Astrocyte (in vitro differentiated cells and primary cell): ENCODE results near the gene FLOT2. TPM values are rescaled to one million over a fixed set of nuclear protein-coding genes. Genes with fewer than 3 reads are reported as not detected.

Experiments
- DNase-seq: peaks from one replicate; pipeline ENCODE4 v3.0.0-alpha.2; 2010; ENCODE audit warnings: low read depth
- FAIRE-seq: peaks from 2 replicates; lab custom pipeline; 2011; peaks lifted over from hg19 to GRCh38; lab: Jason Lieb, UNC
- H2AFZ ChIP-seq: 2 replicates; pipeline ENCODE4 v1.6.0; 2012; ENCODE audit warnings: low read depth, low read length, inconsistent platforms
- H3K27ac ChIP-seq: 2 replicates; pipeline ENCODE4 v1.5.1; 2011; ENCODE audit warnings: low read depth, low read length, inconsistent platforms
- H3K27me3 ChIP-seq: 2 replicates; pipeline ENCODE4 v1.6.0; 2011; ENCODE audit warnings: low read length, inconsistent platforms; ENCODE audit not compliant: insufficient read depth
- H3K36me3 ChIP-seq: 2 replicates; pipeline ENCODE4 v1.5.1; 2011; ENCODE audit warnings: low read length, inconsistent platforms; ENCODE audit not compliant: insufficient read depth
- H3K4me1 ChIP-seq: 2 replicates; pipeline ENCODE4 v1.5.1; 2011; ENCODE audit warnings: low read length, inconsistent platforms; ENCODE audit not compliant: insufficient read depth
- H3K4me2 ChIP-seq: 2 replicates; pipeline ENCODE4 v1.6.0; 2012; ENCODE audit warnings: low read length, inconsistent platforms
- H3K4me3 ChIP-seq: 2 replicates; pipeline ENCODE4 v1.5.1; 2011; ENCODE audit warnings: low read depth, mild to moderate bottlenecking, low read length, inconsistent platforms; ENCODE audit not compliant: insufficient read depth
- H3K79me2 ChIP-seq: 2 replicates; pipeline ENCODE4 v1.6.0; 2012; ENCODE audit warnings: mild to moderate bottlenecking, low read length, inconsistent platforms; ENCODE audit not compliant: insufficient read depth
- H3K9ac ChIP-seq: 2 replicates; pipeline ENCODE4 v1.6.0; 2012; ENCODE audit warnings: mild to moderate bottlenecking, low read length, inconsistent platforms
- H3K9me3 ChIP-seq: 2 replicates; pipeline ENCODE4 v1.5.1; 2012; ENCODE audit warnings: low read depth, mild to moderate bottlenecking, low read length, inconsistent platforms; ENCODE audit not compliant: insufficient read depth
- H4K20me1 ChIP-seq: 2 replicates; pipeline ENCODE4 v1.6.0; 2012; ENCODE audit warnings: low read length, inconsistent platforms; ENCODE audit not compliant: insufficient read depth
- H3K27ac Mint-ChIP-seq: one replicate; pipeline ENCODE4 v1.8.0; 2021; ENCODE audit warnings: mild to moderate bottlenecking, mixed read lengths; ENCODE audit not compliant: unreplicated experiment
- H3K27me3 Mint-ChIP-seq: one replicate; pipeline ENCODE4 v1.8.0; 2021; ENCODE audit warnings: low read depth, mixed read lengths; ENCODE audit not compliant: unreplicated experiment
- H3K36me3 Mint-ChIP-seq: one replicate; pipeline ENCODE4 v1.8.0; 2021; ENCODE audit warnings: low read depth, mixed read lengths; ENCODE audit not compliant: unreplicated experiment
- H3K4me1 Mint-ChIP-seq: one replicate; pipeline ENCODE4 v1.8.0; 2021; ENCODE audit warnings: low read depth, mixed read lengths; ENCODE audit not compliant: unreplicated experiment
- H3K4me3 Mint-ChIP-seq: one replicate; pipeline ENCODE4 v1.8.0; 2021; ENCODE audit warnings: mild to moderate bottlenecking, moderate library complexity, mixed read lengths; ENCODE audit not compliant: unreplicated experiment
- H3K9me3 Mint-ChIP-seq: one replicate; pipeline ENCODE4 v1.8.0; 2021; ENCODE audit warnings: mild to moderate bottlenecking, mixed read lengths; ENCODE audit not compliant: unreplicated experiment
- EZH2 ChIP-seq: IDR thresholded peaks from 2 replicates; pipeline ENCODE4 v1.6.1; 2012; ENCODE audit warnings: mild to moderate bottlenecking, low read length, inconsistent platforms; ENCODE audit not compliant: insufficient read depth
- total RNA-seq: library from RNA; stranded (reverse); gene quantifications from 2 replicates; pipeline ENCODE4 v1.2.1, GENCODE V29; 2021
- TF ChIP-seq, protein P1 (sequence below): IDR thresholded peaks from 2 replicates; pipeline ENCODE4 v1.5.1; 2011; ENCODE audit warnings: low read depth, mild to moderate bottlenecking, inconsistent platforms, low read length, moderate library complexity; ENCODE audit not compliant: insufficient read depth

FLOT2 gene
- total RNA-seq, 1 donor from 2014 or later, result 84.4 TPM

GRCh38 chr17:28860363-28860808 lies 37.1 kb downstream of the FLOT2 start:
- peaks cover 4% of the 10 kb centered on the region for H3K4me1 ChIP-seq
- no peak overlapping the region for H3K4me3 Mint-ChIP-seq
- FAIRE-seq, result no peak

DNA sequence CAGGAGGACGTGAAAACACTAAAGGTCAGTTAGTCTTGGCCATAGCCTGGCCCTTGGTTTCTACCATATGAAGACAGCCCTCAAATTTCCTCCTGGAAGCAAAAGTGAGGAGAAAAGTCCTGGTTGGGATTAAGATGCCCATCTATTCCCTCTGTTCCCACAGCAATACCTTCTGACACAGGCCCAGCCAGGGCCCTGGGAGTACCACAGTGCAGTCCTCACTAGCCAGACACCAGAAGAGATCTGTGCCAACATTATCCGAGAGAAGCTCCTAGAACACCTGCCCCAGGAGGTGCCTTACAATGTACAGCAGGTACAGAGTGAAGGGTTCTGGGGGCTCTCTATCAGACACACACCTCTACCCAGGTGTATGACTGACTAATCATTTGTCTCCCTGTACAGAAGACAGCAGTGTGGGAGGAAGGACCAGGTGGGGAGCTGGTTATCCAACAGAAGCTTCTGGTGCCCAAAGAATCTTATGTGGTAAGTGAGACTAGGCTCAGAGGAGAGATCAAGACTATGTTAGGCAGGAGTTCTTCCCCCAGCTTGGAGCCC lies 38.7 kb downstream of the FLOT2 start:
- H3K4me1 ChIP-seq, result peaks cover 5% of the 10 kb centered on the region
- H3K4me3 Mint-ChIP-seq, result no peak overlapping the region
- FAIRE-seq (no peak), DNase-seq (no peak)
- no peaks in the 10 kb centered on the region for H4K20me1 ChIP-seq
- no peaks in the 10 kb centered on the region for H3K27me3 Mint-ChIP-seq
- no peaks in the 10 kb centered on the region for H3K9me3 ChIP-seq
- peaks cover 14% of the 10 kb centered on the region for H3K36me3 ChIP-seq
- H3K79me2 ChIP-seq, result peaks cover 17% of the 10 kb centered on the region
- no peak overlapping the region for H3K27ac Mint-ChIP-seq
- H3K4me2 ChIP-seq, result no peak overlapping the region
- TF ChIP-seq, protein P1, sequence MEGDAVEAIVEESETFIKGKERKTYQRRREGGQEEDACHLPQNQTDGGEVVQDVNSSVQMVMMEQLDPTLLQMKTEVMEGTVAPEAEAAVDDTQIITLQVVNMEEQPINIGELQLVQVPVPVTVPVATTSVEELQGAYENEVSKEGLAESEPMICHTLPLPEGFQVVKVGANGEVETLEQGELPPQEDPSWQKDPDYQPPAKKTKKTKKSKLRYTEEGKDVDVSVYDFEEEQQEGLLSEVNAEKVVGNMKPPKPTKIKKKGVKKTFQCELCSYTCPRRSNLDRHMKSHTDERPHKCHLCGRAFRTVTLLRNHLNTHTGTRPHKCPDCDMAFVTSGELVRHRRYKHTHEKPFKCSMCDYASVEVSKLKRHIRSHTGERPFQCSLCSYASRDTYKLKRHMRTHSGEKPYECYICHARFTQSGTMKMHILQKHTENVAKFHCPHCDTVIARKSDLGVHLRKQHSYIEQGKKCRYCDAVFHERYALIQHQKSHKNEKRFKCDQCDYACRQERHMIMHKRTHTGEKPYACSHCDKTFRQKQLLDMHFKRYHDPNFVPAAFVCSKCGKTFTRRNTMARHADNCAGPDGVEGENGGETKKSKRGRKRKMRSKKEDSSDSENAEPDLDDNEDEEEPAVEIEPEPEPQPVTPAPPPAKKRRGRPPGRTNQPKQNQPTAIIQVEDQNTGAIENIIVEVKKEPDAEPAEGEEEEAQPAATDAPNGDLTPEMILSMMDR, result no peak
- TF ChIP-seq EZH2, result no peak
- no peaks in the 10 kb centered on the region for H3K4me1 Mint-ChIP-seq
- H3K27me3 ChIP-seq, result no peaks in the 10 kb centered on the region
- no peak overlapping the region for H2AFZ ChIP-seq
- H3K4me3 ChIP-seq, result no peak overlapping the region
- H3K36me3 Mint-ChIP-seq, result peaks cover 25% of the 10 kb centered on the region
- no peaks in the 10 kb centered on the region for H3K9me3 Mint-ChIP-seq
- H3K27ac ChIP-seq, result no peak overlapping the region
- no peak overlapping the region for H3K9ac ChIP-seq

More at GRCh38 chr17:28860363-28860808, 37.1 kb downstream of the FLOT2 start:
- H3K9me3 ChIP-seq, result no peaks in the 10 kb centered on the region
- H3K36me3 ChIP-seq, result peaks cover 14% of the 10 kb centered on the region
- H4K20me1 ChIP-seq, result no peaks in the 10 kb centered on the region
- H3K9me3 Mint-ChIP-seq, result no peaks in the 10 kb centered on the region
- peaks cover 28% of the 10 kb centered on the region for H3K36me3 Mint-ChIP-seq
- DNase-seq, result no peak
- H3K27me3 ChIP-seq, result no peaks in the 10 kb centered on the region
- H3K4me3 ChIP-seq, result no peak overlapping the region
- H3K4me2 ChIP-seq, result no peak overlapping the region
- peaks cover 11% of the 10 kb centered on the region for H3K79me2 ChIP-seq
- H3K9ac ChIP-seq, result no peak overlapping the region
- TF ChIP-seq, protein P1, result no peak
- no peak for TF ChIP-seq EZH2
- no peak overlapping the region for H3K27ac ChIP-seq
- H3K4me1 Mint-ChIP-seq, result no peaks in the 10 kb centered on the region
- H2AFZ ChIP-seq, result no peak overlapping the region
- H3K27me3 Mint-ChIP-seq, result no peaks in the 10 kb centered on the region
- H3K27ac Mint-ChIP-seq, result no peak overlapping the region
